NCI-H2171 (cell line): ENCODE results near the gene ZNF408.
"Not testable (repeated sequence)": the region's sequence is repeated elsewhere in the genome, so short reads cannot be mapped to it uniquely, and the experiment has no call there.

Experiments
- DNase-seq: peaks from one replicate; lab custom pipeline; 2025; lab: John Stamatoyannopoulos, UW

Gene ZNF408

GRCh38 chr11:46700241-46701077, at the start of gene ZNF408, which contains the start of gene ARHGAP1:
Gene ZNF408, plus strand, starts transcription at chr11:46701031. Its CDS starts 17 bp downstream, at chr11:46701048.
Gene ARHGAP1, minus strand, starts transcription at chr11:46700619. Its CDS starts 4,512 bp downstream, at chr11:46696107.
- DNase-seq = peak; percentile 99

- DNase-seq = no peak
Measured at GRCh38 chr11:46655631-46656030, 45.2 kb upstream of the ZNF408 start.

- DNase-seq = no peak
Measured at GRCh38 chr11:46657186-46657585, 43.6 kb upstream of the ZNF408 start.

- no peak for DNase-seq
Measured at GRCh38 chr11:46658259-46658658, 42.6 kb upstream of the ZNF408 start.

GRCh38 chr11:46659908-46660307, 40.9 kb upstream of the ZNF408 start:
- DNase-seq = no peak

- DNase-seq = no peak
Measured at GRCh38 chr11:46661836-46662235, 39.0 kb upstream of the ZNF408 start.

GRCh38 chr11:46662366-46662765, 38.5 kb upstream of the ZNF408 start:
- DNase-seq = no peak

- no peak for DNase-seq
Measured at GRCh38 chr11:46663277-46663940, 37.4 kb upstream of the ZNF408 start.

GRCh38 chr11:46664612-46665011, 36.2 kb upstream of the ZNF408 start:
- DNase-seq = no peak

- no peak for DNase-seq
Measured at GRCh38 chr11:46665356-46665755, 35.5 kb upstream of the ZNF408 start.

GRCh38 chr11:46666516-46666915, 34.3 kb upstream of the ZNF408 start:
- DNase-seq = no peak

- no peak for DNase-seq
Measured at GRCh38 chr11:46667043-46667481, 33.8 kb upstream of the ZNF408 start.

GRCh38 chr11:46668480-46669085, 32.2 kb upstream of the ZNF408 start:
- DNase-seq = no peak

GRCh38 chr11:46669711-46670139, 31.1 kb upstream of the ZNF408 start:
- no peak for DNase-seq

- DNase-seq = not testable (repeated sequence)
Measured at GRCh38 chr11:46670521-46670920, 30.3 kb upstream of the ZNF408 start.

- no peak for DNase-seq
Measured at GRCh38 chr11:46671958-46672315, 28.9 kb upstream of the ZNF408 start.

- DNase-seq = peak; percentile 39
Measured at GRCh38 chr11:46672381-46672839, 28.4 kb upstream of the ZNF408 start.

GRCh38 chr11:46673713-46674462, 26.9 kb upstream of the ZNF408 start:
- DNase-seq = no peak

- no peak for DNase-seq
Measured at GRCh38 chr11:46674463-46675287, 26.2 kb upstream of the ZNF408 start.

- DNase-seq = no peak
Measured at GRCh38 chr11:46675288-46675851, 25.5 kb upstream of the ZNF408 start.

GRCh38 chr11:46675949-46676348, 24.9 kb upstream of the ZNF408 start:
- DNase-seq = no peak
